Stimulated activated CD8-positive, alpha-beta memory T cell treated with anti-CD3 and anti-CD28 coated beads, Interleukin-4, amount 100 ng/mL, for 4 hours (primary cell): ENCODE data around the gene FLT3LG.

Experiments used
- DNase-seq, 2 donors: peaks; one replicate each; pipeline ENCODE4 v3.0.0-alpha.2; 2020; ENCODE audit warnings: low read depth in 2 of 2, low spot score in 1 of 2

FLT3LG gene

GRCh38 chr19:49473868-49474541 lies at the start of gene FLT3LG:
FLT3LG (plus strand) TSS chr19:49474215; CDS start chr19:49474640, 425 bp downstream.
- DNase-seq = peak; percentile 76 to 77

- DNase-seq = no peak
Measured at GRCh38 chr19:49425178-49425577, 48.8 kb upstream of the FLT3LG start, which contains the start of gene GFY. GFY (plus strand) TSS chr19:49425388; CDS start chr19:49426431, 1,043 bp downstream.

- DNase-seq = no peak
Measured at GRCh38 chr19:49425922-49426592, 48.0 kb upstream of the FLT3LG start.

GRCh38 chr19:49427339-49427738 lies 46.7 kb upstream of the FLT3LG start:
- DNase-seq = no peak

GRCh38 chr19:49427855-49428546 lies 46.0 kb upstream of the FLT3LG start:
- no peak for DNase-seq

GRCh38 chr19:49428547-49429451 lies 45.2 kb upstream of the FLT3LG start:
- no peak for DNase-seq

- no peak for DNase-seq
Measured at GRCh38 chr19:49430172-49430677, 43.8 kb upstream of the FLT3LG start.

- DNase-seq = no peak
Measured at GRCh38 chr19:49430678-49431329, 43.2 kb upstream of the FLT3LG start.

GRCh38 chr19:49431330-49431749 lies 42.7 kb upstream of the FLT3LG start:
- DNase-seq = no peak

- no peak for DNase-seq
Measured at GRCh38 chr19:49432141-49433073, 41.6 kb upstream of the FLT3LG start.

GRCh38 chr19:49433240-49433901 lies 40.6 kb upstream of the FLT3LG start:
- no peak for DNase-seq

- DNase-seq = no peak
Measured at GRCh38 chr19:49434907-49435583, 39.0 kb upstream of the FLT3LG start.

- no peak for DNase-seq
Measured at GRCh38 chr19:49435670-49436069, 38.3 kb upstream of the FLT3LG start.

GRCh38 chr19:49436381-49437017 lies 37.5 kb upstream of the FLT3LG start:
- no peak for DNase-seq

GRCh38 chr19:49437231-49437630 lies 36.8 kb upstream of the FLT3LG start:
- DNase-seq = no peak

GRCh38 chr19:49438261-49438660 lies 35.8 kb upstream of the FLT3LG start:
- DNase-seq = no peak

- no peak for DNase-seq
Measured at GRCh38 chr19:49439836-49440235, 34.2 kb upstream of the FLT3LG start.
